OCI-LY3 (cell line): ENCODE data around the gene PELI2.

Experiments used
- CTCF ChIP-seq: fragments of 200-600, 300-600 bp; sonication (generic); IDR thresholded peaks from 2 replicates; pipeline ENCODE4 v1.5.1; 2014; ENCODE audit warnings: antibody characterized with exemption, low read length, low read depth
- EZH2phosphoT487 ChIP-seq: fragments of 200-600 bp; shearing (Covaris generic); IDR thresholded peaks from 2 replicates; pipeline ENCODE4 v1.6.1; 2018; ENCODE audit warnings: antibody characterized with exemption, mixed run types, low read depth

GRCh38 chr14:56276108-56276507 is 157.9 kb downstream of the PELI2 start:
- no peak for TF ChIP-seq CTCF
- no peak for TF ChIP-seq EZH2phosphoT487
